IMR-90 (cell line): ENCODE data around the gene FITM1. TPM values are rescaled to one million over a fixed set of nuclear protein-coding genes. Genes with fewer than 3 reads are reported as not detected.

Experiments
- ATAC-seq: fragments of 200-7000 bp; cut with Tn5 transposase; 2 replicates; pipeline ENCODE4 v1.9.1; 2020; ENCODE audit warnings: low read depth, mild to moderate bottlenecking, moderate library complexity
- BruUV-seq: library from RNA; stranded (reverse); fragments of 400-500 nt; replicated peaks from 2 replicates; lab custom pipeline; 2021; lab: Mats Ljungman, UMichigan
- CTCF ChIA-PET: fragments of 300-600 bp; formaldehyde crosslinking; extraction: SDS; loops from one replicate; lab custom pipeline; 2021; ENCODE audit warnings: antibody characterized with exemption; lab: Yijun Ruan, JAX
- POLR2A ChIA-PET: fragments of 300-600 bp; sonication (Branson Sonifier 250); formaldehyde crosslinking; loops from one replicate; lab custom pipeline; 2022; ENCODE audit warnings: antibody characterized with exemption; ENCODE audit not compliant: unreplicated experiment; lab: Charles Lee
- DNase-seq: peaks from one replicate; pipeline ENCODE4 v3.0.0; 2013
- H2AFZ ChIP-seq: replicated peaks from 2 replicates; pipeline ENCODE3; 2013; ENCODE audit warnings: low read length, mild to moderate bottlenecking; ENCODE audit not compliant: poor library complexity
- H2AK5ac ChIP-seq: 2 replicates; pipeline ENCODE4 v1.6.1; 2013; ENCODE audit warnings: low read depth, low read length, inconsistent platforms
- H2AK9ac ChIP-seq: replicated peaks from 2 replicates; pipeline ENCODE3; 2013; ENCODE audit warnings: mild to moderate bottlenecking, low read depth, low read length, moderate library complexity; ENCODE audit not compliant: poor library complexity
- H2BK120ac ChIP-seq: 2 replicates; pipeline ENCODE4 v1.6.1; 2013; ENCODE audit warnings: low read depth, low read length, inconsistent platforms
- H2BK15ac ChIP-seq: 3 replicates; pipeline ENCODE4 v1.6.1; 2013; ENCODE audit warnings: low read depth, low read length, inconsistent platforms
- H2BK20ac ChIP-seq: 2 replicates; pipeline ENCODE4 v1.6.1; 2013; ENCODE audit warnings: low read depth, mild to moderate bottlenecking, inconsistent platforms, low read length, moderate library complexity
- H2BK5ac ChIP-seq: 2 replicates; pipeline ENCODE4 v1.6.1; 2013; ENCODE audit warnings: mild to moderate bottlenecking, low read depth, low read length, inconsistent platforms; ENCODE audit not compliant: poor library complexity, severe bottlenecking
- H3K14ac ChIP-seq: replicated peaks from 2 replicates; pipeline ENCODE4 v1.6.1; 2013; ENCODE audit warnings: low read depth, low read length, inconsistent platforms
- H3K18ac ChIP-seq: 2 replicates; pipeline ENCODE4 v1.6.1; 2013; ENCODE audit warnings: low read depth, low read length, control low read depth
- H3K23ac ChIP-seq: 2 replicates; pipeline ENCODE4 v1.6.1; 2013; ENCODE audit warnings: low read depth, low read length, inconsistent platforms
- H3K27ac ChIP-seq: 2 replicates; pipeline ENCODE4 v1.5.1; 2013; ENCODE audit warnings: mild to moderate bottlenecking, control low read depth, low read length; ENCODE audit not compliant: insufficient read depth
- H3K27me3 ChIP-seq: 2 replicates; pipeline ENCODE4 v1.6.1; 2013; ENCODE audit warnings: low read length; ENCODE audit not compliant: control insufficient read depth, insufficient read depth
- H3K36me3 ChIP-seq: 2 replicates; pipeline ENCODE4 v1.6.1; 2013; ENCODE audit warnings: low read length, mixed read lengths; ENCODE audit not compliant: control insufficient read depth, insufficient read depth
- H3K4ac ChIP-seq: 2 replicates; pipeline ENCODE4 v1.6.1; 2013; ENCODE audit warnings: low read depth, low read length, inconsistent platforms
- H3K4me1 ChIP-seq: 2 replicates; pipeline ENCODE4 v1.6.1; 2013; ENCODE audit warnings: low read length, mixed read lengths; ENCODE audit not compliant: control insufficient read depth, insufficient read depth
- H3K4me2 ChIP-seq: 2 replicates; pipeline ENCODE4 v1.6.1; 2013; ENCODE audit warnings: low read depth, mild to moderate bottlenecking, control low read depth, low read length, moderate library complexity
- H3K4me3 ChIP-seq: 2 replicates; pipeline ENCODE4 v1.5.1; 2013; ENCODE audit warnings: low read depth, mild to moderate bottlenecking, control low read depth, low read length, moderate library complexity; ENCODE audit not compliant: insufficient read depth
- H3K56ac ChIP-seq: 2 replicates; pipeline ENCODE4 v1.6.1; 2013; ENCODE audit warnings: low read length, inconsistent platforms; ENCODE audit not compliant: insufficient read depth; ENCODE audit errors: extremely low read depth
- H3K79me1 ChIP-seq, 2 experiments: 2 replicates each; pipeline ENCODE4 v1.6.1; 2013; ENCODE audit warnings: low read length in 2 of 2, inconsistent platforms in 1 of 2, low read depth in 1 of 2
- H3K9ac ChIP-seq: 2 replicates; pipeline ENCODE4 v1.6.1; 2013; ENCODE audit warnings: low read depth, low read length, control low read depth
- H3K9me1 ChIP-seq: 2 replicates; pipeline ENCODE4 v1.6.1; 2013; ENCODE audit warnings: low read length, inconsistent platforms; ENCODE audit not compliant: insufficient read depth
- H3K9me3 ChIP-seq: 2 replicates; pipeline ENCODE4 v1.6.1; 2013; ENCODE audit warnings: low read length; ENCODE audit not compliant: control insufficient read depth, insufficient read depth
- H4K20me1 ChIP-seq: 2 replicates; pipeline ENCODE4 v1.6.1; 2013; ENCODE audit warnings: low read length, inconsistent platforms; ENCODE audit not compliant: insufficient read depth
- H4K5ac ChIP-seq: 2 replicates; pipeline ENCODE4 v1.6.1; 2013; ENCODE audit warnings: mild to moderate bottlenecking, low read depth, low read length, control low read depth
- H4K8ac ChIP-seq, 2 experiments: 2 replicates each; pipeline ENCODE4 v1.6.1; 2013; ENCODE audit warnings: low read depth in 2 of 2, low read length in 2 of 2, control low read depth in 1 of 2, inconsistent platforms in 1 of 2
- H4K91ac ChIP-seq: 2 replicates; pipeline ENCODE4 v1.6.1; 2013; ENCODE audit warnings: low read depth, low read length, inconsistent platforms; ENCODE audit not compliant: insufficient read depth
- CHD1 ChIP-seq: IDR thresholded peaks from 2 replicates; pipeline ENCODE4 v1.6.1; 2012; ENCODE audit warnings: low read depth, low read length, improper control_type of control experiment
- MAFK ChIP-seq: IDR thresholded peaks from 2 replicates; pipeline ENCODE4 v1.6.1; 2012; ENCODE audit warnings: low read depth, low read length, improper control_type of control experiment
- RFX5 ChIP-seq: IDR thresholded peaks from 2 replicates; pipeline ENCODE4 v1.8.0; 2012; ENCODE audit warnings: low read depth, mild to moderate bottlenecking, low read length, moderate library complexity
- dilution Hi-C: fragments of 300-500 bp; cut with HindIII; formaldehyde crosslinking; loops from one replicate; pipeline ENCODE4 v1.14.3; 2018; ENCODE audit warnings: low sequenced_read_pairs; ENCODE audit not compliant: unreplicated experiment
- in situ Hi-C: fragments of 300-500 bp; cut with MboI; formaldehyde crosslinking; loops from 3 replicates; pipeline ENCODE4 v1.14.3; 2019; ENCODE audit warnings: low sequenced_read_pairs, inconsistent platforms, mixed read lengths
- intact Hi-C: fragments of 100-400 bp; cut with micrococcal nuclease; formaldehyde crosslinking; loops from 2 replicates; pipeline ENCODE4 v1.10.0; 2022
- polyA plus RNA-seq, 3 experiments: library from polyadenylated mRNA; depleted of rRNA; stranded (reverse); fragments of >200 nt; gene quantifications; 2 replicates each; pipeline ENCODE4 v1.2.3, GENCODE V29; 2012; ENCODE audit warnings: low replicate concordance in 1 of 3
- total RNA-seq: library from RNA; depleted of rRNA; stranded (reverse); fragments of >200 nt; gene quantifications from 2 replicates; pipeline ENCODE4 v1.2.3, GENCODE V29; 2012

The FITM1 gene
- total and polyA plus RNA-seq, 2 of the 4 experiments (the other 2 are of a cell fraction), result not detected

GRCh38 chr14:24123424-24124417, 6.7 kb upstream of the FITM1 start (continued):
- TF ChIP-seq MAFK, result no peak

DNA sequence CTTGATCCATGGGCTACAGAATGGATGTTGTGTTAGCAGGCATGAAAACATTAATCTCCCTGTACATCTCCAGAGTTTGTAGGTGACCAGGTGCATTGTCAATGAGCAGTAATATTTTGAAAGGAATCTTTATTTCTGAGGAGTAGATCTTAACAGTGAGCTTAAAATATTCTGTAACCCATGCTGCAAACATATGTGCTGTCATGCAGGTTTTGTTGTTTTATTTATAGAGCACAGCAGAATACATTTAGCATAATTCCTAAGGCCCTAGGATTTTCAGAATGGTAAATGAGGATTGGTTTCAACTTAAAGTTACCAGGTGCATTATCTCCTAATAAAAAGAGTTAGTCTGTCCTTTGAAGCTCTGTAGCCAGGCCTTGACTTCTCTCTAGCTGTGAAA, 3.5 kb upstream of the FITM1 start:
- H2BK120ac ChIP-seq, result no peak overlapping the region
- no TSS peak for BruUV-seq
- H2BK20ac ChIP-seq, result no peak overlapping the region
- no peak overlapping the region for H3K23ac ChIP-seq
- H4K20me1 ChIP-seq, result no peaks in the 10 kb centered on the region
- DNase-seq, result no peak
- H2AK9ac ChIP-seq, result no peak overlapping the region
- intact Hi-C loops, result no loop called here
- dilution Hi-C loops, result no loop called here
- no peak for ATAC-seq
- no peak overlapping the region for H3K4me2 ChIP-seq
- ChIA-PET POLR2A (interaction anchor here (0.6 kb wide), 1 partner anchor 1302 kb away, joined by 3 read pairs; no protein-coding TSS in a partner anchor), CTCF (interaction anchor here (0.7 kb wide), 1 partner anchor 9 kb away, joined by 3 read pairs; the partner anchor contains the start of gene PSME1)
- no peak overlapping the region for H3K18ac ChIP-seq
- H3K4ac ChIP-seq, result no peak overlapping the region
- no peak overlapping the region for H2AK5ac ChIP-seq
- H3K14ac ChIP-seq, result no peak overlapping the region
- no peak for TF ChIP-seq CHD1
- TF ChIP-seq RFX5, result no peak
- no peak overlapping the region for H3K4me3 ChIP-seq
- no peak overlapping the region for H3K56ac ChIP-seq
- peaks cover 8% of the 10 kb centered on the region for H3K36me3 ChIP-seq
- no peak overlapping the region for H4K91ac ChIP-seq
- in situ Hi-C loops, result loop anchor here (25.0 kb wide), 2 partner anchors 815 to 1040 kb away; partner anchors contain the start of genes ACIN1, BCL2L2, C14orf119 and PABPN1
- H2BK15ac ChIP-seq, result no peak overlapping the region
- no peak overlapping the region for H3K9ac ChIP-seq
- no peak overlapping the region for H4K8ac ChIP-seq
- H3K9me3 ChIP-seq, result no peaks in the 10 kb centered on the region
- no peak overlapping the region for H3K27ac ChIP-seq
- no peaks in the 10 kb centered on the region for H3K27me3 ChIP-seq
- no peak overlapping the region for H2BK5ac ChIP-seq
- no peaks in the 10 kb centered on the region for H3K79me1 ChIP-seq
- no peaks in the 10 kb centered on the region for H3K9me1 ChIP-seq
- no peak overlapping the region for H2AFZ ChIP-seq
- H3K4me1 ChIP-seq, result no peaks in the 10 kb centered on the region
- no peak overlapping the region for H4K5ac ChIP-seq
